ENCODE results near the gene TRERF1.

TRERF1 gene

DNA sequence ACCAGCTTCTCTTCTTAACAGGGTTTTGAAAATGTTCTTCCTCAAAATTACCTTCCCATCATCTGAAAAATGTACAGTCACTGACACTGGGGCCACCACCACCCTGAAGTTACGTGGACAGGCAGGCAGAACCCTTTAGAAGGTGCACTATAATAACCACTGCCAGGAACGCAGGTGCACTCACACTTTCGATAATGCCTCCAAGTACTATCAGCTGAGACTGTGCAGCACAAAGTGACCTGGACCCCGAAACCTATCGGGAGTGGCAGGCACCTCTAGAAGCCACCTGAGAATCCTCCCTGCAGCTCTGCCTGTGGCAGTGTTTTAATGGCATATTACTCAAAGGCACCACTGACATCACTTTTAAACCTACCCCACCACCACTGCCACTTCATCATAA is 66.4 kb downstream of the TRERF1 start:
- no peak for DNase-seq (ENCODE audit: low read depth)
- TF ChIP-seq, protein P1, sequence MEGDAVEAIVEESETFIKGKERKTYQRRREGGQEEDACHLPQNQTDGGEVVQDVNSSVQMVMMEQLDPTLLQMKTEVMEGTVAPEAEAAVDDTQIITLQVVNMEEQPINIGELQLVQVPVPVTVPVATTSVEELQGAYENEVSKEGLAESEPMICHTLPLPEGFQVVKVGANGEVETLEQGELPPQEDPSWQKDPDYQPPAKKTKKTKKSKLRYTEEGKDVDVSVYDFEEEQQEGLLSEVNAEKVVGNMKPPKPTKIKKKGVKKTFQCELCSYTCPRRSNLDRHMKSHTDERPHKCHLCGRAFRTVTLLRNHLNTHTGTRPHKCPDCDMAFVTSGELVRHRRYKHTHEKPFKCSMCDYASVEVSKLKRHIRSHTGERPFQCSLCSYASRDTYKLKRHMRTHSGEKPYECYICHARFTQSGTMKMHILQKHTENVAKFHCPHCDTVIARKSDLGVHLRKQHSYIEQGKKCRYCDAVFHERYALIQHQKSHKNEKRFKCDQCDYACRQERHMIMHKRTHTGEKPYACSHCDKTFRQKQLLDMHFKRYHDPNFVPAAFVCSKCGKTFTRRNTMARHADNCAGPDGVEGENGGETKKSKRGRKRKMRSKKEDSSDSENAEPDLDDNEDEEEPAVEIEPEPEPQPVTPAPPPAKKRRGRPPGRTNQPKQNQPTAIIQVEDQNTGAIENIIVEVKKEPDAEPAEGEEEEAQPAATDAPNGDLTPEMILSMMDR (conservative IDR thresholded peaks at IDR 0.05; ENCODE audit: low read length): no peak
- H3K4me3 ChIP-seq (ENCODE audit: low read length): no peak overlapping the region

DNA sequence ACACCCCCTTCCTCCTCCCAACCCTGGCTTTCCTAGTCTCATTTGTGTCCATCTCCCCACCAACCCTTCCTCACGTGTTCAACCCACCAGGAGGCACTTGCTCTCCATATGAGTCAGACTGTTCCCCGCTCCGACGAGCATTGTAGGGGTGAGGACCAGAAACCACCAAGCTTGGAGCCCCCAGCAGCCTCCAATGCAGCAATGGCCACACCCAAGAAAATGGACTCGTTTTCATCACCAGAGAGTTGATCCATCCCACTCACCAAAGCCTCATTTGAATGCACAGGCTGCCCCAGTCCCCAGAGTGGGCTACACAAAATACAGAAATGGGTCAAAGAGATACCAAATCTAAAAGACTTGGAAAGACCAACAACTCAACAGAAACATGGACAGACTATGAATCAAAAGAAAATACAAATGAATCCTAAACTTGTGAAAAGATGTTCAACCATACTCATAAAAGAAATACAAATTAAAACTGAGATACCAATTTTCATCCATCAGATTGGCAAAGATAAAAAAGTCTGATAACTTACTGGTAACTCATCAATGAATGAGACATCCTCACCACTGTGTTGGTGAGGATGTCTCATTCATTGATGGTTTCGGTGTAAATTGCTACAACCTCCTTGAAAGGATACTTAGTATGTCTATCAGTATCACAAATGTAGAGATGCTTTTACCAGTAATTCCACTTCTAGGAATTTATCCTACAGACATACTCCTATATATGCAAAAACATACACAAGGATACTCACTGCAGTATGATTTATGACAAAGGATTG is 68.1 kb downstream of the TRERF1 start:
- TF ChIP-seq, protein P1 (conservative IDR thresholded peaks at IDR 0.05; ENCODE audit: low read length): no peak

DNA sequence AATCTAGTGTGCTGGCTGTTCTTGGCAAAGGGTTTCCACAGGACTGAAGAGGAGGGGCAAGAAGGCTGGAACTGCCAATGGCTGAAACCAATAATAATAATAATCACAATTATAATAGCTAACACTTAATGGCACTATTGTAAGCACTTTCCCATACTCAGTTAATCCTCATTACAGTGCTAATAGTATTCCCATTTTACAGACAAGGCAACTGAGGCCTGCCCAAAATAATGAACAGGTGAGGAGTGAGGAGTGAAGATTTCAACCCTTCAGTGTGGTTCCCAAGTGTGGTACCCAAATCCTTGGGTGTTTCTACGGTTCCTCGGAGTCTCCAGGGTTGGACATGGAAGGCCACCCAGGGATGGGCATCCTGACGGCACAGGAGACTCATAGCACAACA is 69.9 kb downstream of the TRERF1 start:
- no peak for DNase-seq (ENCODE audit: low read depth)
- TF ChIP-seq, protein P1 (conservative IDR thresholded peaks at IDR 0.05; ENCODE audit: low read length): no peak
- H3K4me3 ChIP-seq (ENCODE audit: low read length): no peak overlapping the region

More for the DNA sequence above, 68.1 kb downstream of the TRERF1 start:
- no peak for DNase-seq (ENCODE audit: low read depth)
- H3K4me3 ChIP-seq (ENCODE audit: low read length): no peak overlapping the region

DNA sequence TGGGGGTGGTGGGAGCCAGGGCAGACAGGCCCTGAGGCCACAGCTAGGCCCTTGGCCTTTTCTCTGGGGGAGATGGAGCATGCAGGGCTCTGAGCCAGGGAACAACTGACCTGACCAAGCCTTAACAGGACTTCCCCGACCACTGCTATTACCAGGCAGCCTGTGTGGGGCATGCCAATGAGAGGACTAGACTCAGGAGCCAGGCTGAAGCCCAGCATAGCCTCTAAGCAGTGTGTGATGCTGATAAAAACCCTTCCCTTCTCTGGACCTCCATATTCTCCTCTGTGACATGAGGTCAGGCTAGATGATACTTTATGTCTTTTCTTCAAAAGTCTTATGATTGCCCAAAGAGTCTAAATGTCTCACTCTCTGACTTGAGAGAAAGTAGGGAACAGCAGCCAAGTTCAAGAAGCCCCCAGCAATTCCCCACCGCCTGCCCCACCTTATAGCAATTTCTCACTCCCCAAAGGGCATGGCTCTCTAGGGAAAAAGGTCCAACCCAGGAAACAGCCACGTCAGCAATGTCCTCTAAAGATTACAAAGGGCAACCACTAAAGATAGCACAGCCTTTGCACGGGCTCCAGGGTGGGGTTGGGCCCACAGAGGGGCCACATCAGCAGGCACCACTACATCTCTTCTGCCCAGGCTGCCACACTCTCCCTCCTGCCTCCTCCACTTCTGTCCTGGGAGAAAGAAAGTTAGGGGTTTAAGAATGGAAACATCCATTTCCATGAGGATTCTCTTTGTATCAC is 71.3 kb downstream of the TRERF1 start:
- DNase-seq (ENCODE audit: low read depth): no peak
- TF ChIP-seq, protein P1 (conservative IDR thresholded peaks at IDR 0.05; ENCODE audit: low read length): no peak
- no peak overlapping the region for H3K4me3 ChIP-seq (ENCODE audit: low read length)

DNA sequence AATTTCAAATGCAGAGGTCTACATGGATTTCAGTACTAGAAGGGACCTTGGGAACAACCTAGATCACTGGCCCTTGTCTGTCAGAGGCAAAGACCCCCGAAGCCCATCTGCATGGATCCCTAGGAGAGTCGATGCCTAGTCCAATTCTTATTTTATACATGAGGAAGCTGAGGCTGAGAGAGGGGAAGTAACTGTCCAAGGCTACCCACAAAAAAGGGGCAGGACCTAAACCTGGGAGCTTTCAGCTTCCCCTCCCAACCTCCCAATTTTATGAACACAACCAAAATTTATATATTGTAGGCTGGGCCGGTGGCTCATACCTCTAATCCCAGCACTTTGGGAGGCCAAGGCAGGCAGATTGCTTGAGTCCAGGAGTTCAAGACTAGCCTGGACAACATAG is 73.2 kb downstream of the TRERF1 start:
- TF ChIP-seq, protein P1 (conservative IDR thresholded peaks at IDR 0.05; ENCODE audit: low read length): no peak
- no peak for DNase-seq (ENCODE audit: low read depth)
- no peak overlapping the region for H3K4me3 ChIP-seq (ENCODE audit: low read length)

DNA sequence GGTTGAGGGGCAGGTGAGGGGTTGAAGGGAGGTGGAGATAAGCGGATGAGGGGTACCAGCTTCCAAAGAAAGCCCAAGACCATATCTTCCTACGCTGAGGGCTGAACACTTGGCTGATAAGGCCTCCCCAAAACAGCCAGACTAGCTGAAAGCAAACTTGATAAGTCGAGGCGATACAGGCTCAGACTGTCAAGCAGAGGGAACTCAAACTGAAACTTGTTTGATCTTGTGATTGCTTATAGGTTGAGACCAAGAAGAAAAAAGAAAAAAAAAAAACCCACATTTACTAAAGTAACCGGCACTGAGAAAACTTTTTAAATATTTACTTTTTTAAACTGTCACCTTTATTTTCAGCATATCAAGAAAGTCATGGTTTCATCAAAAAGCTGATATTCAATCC is 73.6 kb downstream of the TRERF1 start:
- TF ChIP-seq, protein P1 (conservative IDR thresholded peaks at IDR 0.05; ENCODE audit: low read length): no peak
- no peak for DNase-seq (ENCODE audit: low read depth)
- no peak overlapping the region for H3K4me3 ChIP-seq (ENCODE audit: low read length)
